Measurements from ENCODE around the gene CALR. TPM values are rescaled to one million over a fixed set of nuclear protein-coding genes. Genes with fewer than 3 reads are reported as not detected.

The CALR gene
- total RNA-seq, 1 experiment from 2014 or later, result 1,088 TPM

DNA sequence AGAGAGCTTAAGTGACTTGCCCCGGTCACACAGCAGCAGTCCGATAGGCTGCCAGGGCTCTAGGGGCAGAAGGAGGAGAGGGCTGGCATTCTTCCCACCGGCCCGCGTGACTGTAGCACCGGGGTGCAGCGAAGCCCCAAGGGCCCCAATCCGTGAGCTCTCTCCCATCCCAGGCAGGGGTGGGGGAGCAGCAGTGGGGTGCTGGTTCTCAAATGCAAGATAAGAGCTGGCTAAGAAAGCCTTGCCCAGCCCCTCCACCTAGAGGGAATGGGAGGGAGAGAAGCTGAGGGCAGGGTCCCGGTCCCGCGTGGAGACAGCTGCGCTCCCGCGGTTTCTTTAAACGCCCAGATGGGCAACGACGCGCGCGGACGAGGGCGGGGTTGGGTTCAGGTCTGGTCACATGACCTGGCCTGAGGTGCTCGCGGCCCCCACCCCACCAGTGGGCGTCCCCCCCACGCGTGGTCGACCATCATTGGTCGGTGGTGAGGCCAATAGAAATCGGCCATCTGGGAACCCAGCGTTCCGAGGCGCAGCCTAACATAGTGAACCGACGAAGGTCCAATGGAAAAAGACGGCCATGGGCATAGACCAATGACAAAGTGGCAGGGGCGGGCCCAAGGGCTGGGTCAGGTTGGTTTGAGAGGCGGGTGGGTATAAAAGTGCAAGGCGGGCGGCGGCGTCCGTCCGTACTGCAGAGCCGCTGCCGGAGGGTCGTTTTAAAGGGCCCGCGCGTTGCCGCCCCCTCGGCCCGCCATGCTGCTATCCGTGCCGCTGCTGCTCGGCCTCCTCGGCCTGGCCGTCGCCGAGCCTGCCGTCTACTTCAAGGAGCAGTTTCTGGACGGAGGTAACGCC lies at the start of gene CALR (continued):
- TF ChIP-seq, protein P1, sequence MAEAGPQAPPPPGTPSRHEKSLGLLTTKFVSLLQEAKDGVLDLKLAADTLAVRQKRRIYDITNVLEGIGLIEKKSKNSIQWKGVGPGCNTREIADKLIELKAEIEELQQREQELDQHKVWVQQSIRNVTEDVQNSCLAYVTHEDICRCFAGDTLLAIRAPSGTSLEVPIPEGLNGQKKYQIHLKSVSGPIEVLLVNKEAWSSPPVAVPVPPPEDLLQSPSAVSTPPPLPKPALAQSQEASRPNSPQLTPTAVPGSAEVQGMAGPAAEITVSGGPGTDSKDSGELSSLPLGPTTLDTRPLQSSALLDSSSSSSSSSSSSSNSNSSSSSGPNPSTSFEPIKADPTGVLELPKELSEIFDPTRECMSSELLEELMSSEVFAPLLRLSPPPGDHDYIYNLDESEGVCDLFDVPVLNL (CRISPR knock-in tag; IDR thresholded peaks at IDR 0.05; ENCODE audit: borderline replicate concordance, low read depth), result no peak
- TF ChIP-seq CBFB (CRISPR knock-in tag; IDR thresholded peaks at IDR 0.05; ENCODE audit: low read depth) (no peak), NR1H2 (CRISPR knock-in tag; IDR thresholded peaks at IDR 0.05) (no peak), ZNF138 (CRISPR knock-in tag; conservative IDR thresholded peaks at IDR 0.05) (no peak), ATF1 (CRISPR knock-in tag; IDR thresholded peaks at IDR 0.05) (0 out of 2 replicates have a peak, but pooled peaks have one; percentile 43), ZNF121 (CRISPR knock-in tag; IDR thresholded peaks at IDR 0.05) (no peak), SP1 (CRISPR knock-in tag; conservative IDR thresholded peaks at IDR 0.05) (peak; percentile 90), KAT7 (CRISPR knock-in tag; IDR thresholded peaks at IDR 0.05; ENCODE audit: borderline replicate concordance) (peak; percentile 89), IRF2 (CRISPR knock-in tag; IDR thresholded peaks at IDR 0.05; ENCODE audit: borderline replicate concordance, low read depth) (no peak), NFE2L1 (CRISPR knock-in tag; IDR thresholded peaks at IDR 0.05) (0 out of 2 replicates have a peak, but pooled peaks have one; percentile 7), MXD4 (CRISPR knock-in tag; IDR thresholded peaks at IDR 0.05; ENCODE audit: borderline replicate concordance) (no peak), JUN (CRISPR knock-in tag; IDR thresholded peaks at IDR 0.05) (peak; percentile 16; the same call in 1 of the 2 replicates), ZNF423 (CRISPR knock-in tag; IDR thresholded peaks at IDR 0.05) (no peak; the same call in 1 of the 2 replicates), CREM (CRISPR knock-in tag; IDR thresholded peaks at IDR 0.05) (peak; percentile 57; the same call in 1 of the 2 replicates), TCF7 (CRISPR knock-in tag; IDR thresholded peaks at IDR 0.05; ENCODE audit: low read depth) (no peak), ETV6 (CRISPR knock-in tag; IDR thresholded peaks at IDR 0.05) (peak; percentile 31; the same call in 1 of the 2 replicates), SMAD4 (CRISPR knock-in tag; IDR thresholded peaks at IDR 0.05) (peak; percentile 21; the same call in 1 of the 2 replicates), TP53 (CRISPR knock-in tag; IDR thresholded peaks at IDR 0.05) (0 out of 2 replicates have a peak, but pooled peaks have one; percentile 55), PRRX2 (CRISPR knock-in tag; IDR thresholded peaks at IDR 0.05) (0 out of 2 replicates have a peak, but pooled peaks have one; percentile 17), RELA (CRISPR knock-in tag; IDR thresholded peaks at IDR 0.05; ENCODE audit: borderline replicate concordance) (peak; percentile 19; the same call in 1 of the 2 replicates)
- TF ChIP-seq, protein P2, sequence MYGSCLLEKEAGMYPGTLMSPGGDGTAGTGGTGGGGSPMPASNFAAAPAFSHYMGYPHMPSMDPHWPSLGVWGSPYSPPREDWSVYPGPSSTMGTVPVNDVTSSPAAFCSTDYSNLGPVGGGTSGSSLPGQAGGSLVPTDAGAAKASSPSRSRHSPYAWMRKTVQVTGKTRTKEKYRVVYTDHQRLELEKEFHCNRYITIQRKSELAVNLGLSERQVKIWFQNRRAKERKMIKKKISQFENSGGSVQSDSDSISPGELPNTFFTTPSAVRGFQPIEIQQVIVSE (CRISPR knock-in tag; IDR thresholded peaks at IDR 0.05; ENCODE audit: borderline replicate concordance), result no peak
- TF ChIP-seq, protein P3, sequence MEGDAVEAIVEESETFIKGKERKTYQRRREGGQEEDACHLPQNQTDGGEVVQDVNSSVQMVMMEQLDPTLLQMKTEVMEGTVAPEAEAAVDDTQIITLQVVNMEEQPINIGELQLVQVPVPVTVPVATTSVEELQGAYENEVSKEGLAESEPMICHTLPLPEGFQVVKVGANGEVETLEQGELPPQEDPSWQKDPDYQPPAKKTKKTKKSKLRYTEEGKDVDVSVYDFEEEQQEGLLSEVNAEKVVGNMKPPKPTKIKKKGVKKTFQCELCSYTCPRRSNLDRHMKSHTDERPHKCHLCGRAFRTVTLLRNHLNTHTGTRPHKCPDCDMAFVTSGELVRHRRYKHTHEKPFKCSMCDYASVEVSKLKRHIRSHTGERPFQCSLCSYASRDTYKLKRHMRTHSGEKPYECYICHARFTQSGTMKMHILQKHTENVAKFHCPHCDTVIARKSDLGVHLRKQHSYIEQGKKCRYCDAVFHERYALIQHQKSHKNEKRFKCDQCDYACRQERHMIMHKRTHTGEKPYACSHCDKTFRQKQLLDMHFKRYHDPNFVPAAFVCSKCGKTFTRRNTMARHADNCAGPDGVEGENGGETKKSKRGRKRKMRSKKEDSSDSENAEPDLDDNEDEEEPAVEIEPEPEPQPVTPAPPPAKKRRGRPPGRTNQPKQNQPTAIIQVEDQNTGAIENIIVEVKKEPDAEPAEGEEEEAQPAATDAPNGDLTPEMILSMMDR (IDR thresholded peaks at IDR 0.05), result no peak
- TF ChIP-seq, protein P4, sequence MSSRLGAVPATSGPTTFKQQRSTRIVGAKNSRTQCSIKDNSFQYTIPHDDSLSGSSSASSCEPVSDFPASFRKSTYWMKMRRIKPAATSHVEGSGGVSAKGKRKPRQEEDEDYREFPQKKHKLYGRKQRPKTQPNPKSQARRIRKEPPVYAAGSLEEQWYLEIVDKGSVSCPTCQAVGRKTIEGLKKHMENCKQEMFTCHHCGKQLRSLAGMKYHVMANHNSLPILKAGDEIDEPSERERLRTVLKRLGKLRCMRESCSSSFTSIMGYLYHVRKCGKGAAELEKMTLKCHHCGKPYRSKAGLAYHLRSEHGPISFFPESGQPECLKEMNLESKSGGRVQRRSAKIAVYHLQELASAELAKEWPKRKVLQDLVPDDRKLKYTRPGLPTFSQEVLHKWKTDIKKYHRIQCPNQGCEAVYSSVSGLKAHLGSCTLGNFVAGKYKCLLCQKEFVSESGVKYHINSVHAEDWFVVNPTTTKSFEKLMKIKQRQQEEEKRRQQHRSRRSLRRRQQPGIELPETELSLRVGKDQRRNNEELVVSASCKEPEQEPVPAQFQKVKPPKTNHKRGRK (CRISPR knock-in tag; IDR thresholded peaks at IDR 0.05; ENCODE audit: borderline replicate concordance), result no peak
- TF ChIP-seq, protein P5, sequence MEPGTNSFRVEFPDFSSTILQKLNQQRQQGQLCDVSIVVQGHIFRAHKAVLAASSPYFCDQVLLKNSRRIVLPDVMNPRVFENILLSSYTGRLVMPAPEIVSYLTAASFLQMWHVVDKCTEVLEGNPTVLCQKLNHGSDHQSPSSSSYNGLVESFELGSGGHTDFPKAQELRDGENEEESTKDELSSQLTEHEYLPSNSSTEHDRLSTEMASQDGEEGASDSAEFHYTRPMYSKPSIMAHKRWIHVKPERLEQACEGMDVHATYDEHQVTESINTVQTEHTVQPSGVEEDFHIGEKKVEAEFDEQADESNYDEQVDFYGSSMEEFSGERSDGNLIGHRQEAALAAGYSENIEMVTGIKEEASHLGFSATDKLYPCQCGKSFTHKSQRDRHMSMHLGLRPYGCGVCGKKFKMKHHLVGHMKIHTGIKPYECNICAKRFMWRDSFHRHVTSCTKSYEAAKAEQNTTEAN (CRISPR knock-in tag; IDR thresholded peaks at IDR 0.05), result no peak
- TF ChIP-seq, protein P6, sequence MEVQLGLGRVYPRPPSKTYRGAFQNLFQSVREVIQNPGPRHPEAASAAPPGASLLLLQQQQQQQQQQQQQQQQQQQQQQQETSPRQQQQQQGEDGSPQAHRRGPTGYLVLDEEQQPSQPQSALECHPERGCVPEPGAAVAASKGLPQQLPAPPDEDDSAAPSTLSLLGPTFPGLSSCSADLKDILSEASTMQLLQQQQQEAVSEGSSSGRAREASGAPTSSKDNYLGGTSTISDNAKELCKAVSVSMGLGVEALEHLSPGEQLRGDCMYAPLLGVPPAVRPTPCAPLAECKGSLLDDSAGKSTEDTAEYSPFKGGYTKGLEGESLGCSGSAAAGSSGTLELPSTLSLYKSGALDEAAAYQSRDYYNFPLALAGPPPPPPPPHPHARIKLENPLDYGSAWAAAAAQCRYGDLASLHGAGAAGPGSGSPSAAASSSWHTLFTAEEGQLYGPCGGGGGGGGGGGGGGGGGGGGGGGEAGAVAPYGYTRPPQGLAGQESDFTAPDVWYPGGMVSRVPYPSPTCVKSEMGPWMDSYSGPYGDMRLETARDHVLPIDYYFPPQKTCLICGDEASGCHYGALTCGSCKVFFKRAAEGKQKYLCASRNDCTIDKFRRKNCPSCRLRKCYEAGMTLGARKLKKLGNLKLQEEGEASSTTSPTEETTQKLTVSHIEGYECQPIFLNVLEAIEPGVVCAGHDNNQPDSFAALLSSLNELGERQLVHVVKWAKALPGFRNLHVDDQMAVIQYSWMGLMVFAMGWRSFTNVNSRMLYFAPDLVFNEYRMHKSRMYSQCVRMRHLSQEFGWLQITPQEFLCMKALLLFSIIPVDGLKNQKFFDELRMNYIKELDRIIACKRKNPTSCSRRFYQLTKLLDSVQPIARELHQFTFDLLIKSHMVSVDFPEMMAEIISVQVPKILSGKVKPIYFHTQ (CRISPR knock-in tag; IDR thresholded peaks at IDR 0.05), result no peak
- TF ChIP-seq, protein P7, sequence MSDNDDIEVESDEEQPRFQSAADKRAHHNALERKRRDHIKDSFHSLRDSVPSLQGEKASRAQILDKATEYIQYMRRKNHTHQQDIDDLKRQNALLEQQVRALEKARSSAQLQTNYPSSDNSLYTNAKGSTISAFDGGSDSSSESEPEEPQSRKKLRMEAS (CRISPR knock-in tag; IDR thresholded peaks at IDR 0.05), result peak; percentile 80
- TF ChIP-seq, protein P8, sequence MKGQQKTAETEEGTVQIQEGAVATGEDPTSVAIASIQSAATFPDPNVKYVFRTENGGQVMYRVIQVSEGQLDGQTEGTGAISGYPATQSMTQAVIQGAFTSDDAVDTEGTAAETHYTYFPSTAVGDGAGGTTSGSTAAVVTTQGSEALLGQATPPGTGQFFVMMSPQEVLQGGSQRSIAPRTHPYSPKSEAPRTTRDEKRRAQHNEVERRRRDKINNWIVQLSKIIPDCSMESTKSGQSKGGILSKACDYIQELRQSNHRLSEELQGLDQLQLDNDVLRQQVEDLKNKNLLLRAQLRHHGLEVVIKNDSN (CRISPR knock-in tag; IDR thresholded peaks at IDR 0.05), result peak; percentile 91
- TF ChIP-seq, protein P9, sequence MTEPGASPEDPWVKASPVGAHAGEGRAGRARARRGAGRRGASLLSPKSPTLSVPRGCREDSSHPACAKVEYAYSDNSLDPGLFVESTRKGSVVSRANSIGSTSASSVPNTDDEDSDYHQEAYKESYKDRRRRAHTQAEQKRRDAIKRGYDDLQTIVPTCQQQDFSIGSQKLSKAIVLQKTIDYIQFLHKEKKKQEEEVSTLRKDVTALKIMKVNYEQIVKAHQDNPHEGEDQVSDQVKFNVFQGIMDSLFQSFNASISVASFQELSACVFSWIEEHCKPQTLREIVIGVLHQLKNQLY (CRISPR knock-in tag; IDR thresholded peaks at IDR 0.05), result no peak
